Suprapubic skin (tissue), 4 donors: ENCODE data around the gene MRGPRF. TPM values are rescaled to one million over a fixed set of nuclear protein-coding genes. Genes with fewer than 3 reads are reported as not detected.

Experiments
- DNase-seq, 2 donors: peaks; one replicate each; pipeline ENCODE4 v3.0.0-alpha.2; 2019; ENCODE audit warnings: low spot score in 2 of 2
- H3K27ac ChIP-seq: fragments of 200-600 bp; sonication (generic); one replicate; pipeline ENCODE4 v1.5.1; 2019
- H3K27me3 ChIP-seq: fragments of 200-600 bp; sonication (generic); one replicate; pipeline ENCODE4 v1.5.1; 2019
- H3K36me3 ChIP-seq: fragments of 200-600 bp; sonication (generic); one replicate; pipeline ENCODE4 v1.5.1; 2019
- H3K4me1 ChIP-seq: fragments of 200-600 bp; sonication (generic); one replicate; pipeline ENCODE4 v1.5.1; 2019
- H3K4me3 ChIP-seq: fragments of 200-600 bp; sonication (generic); one replicate; pipeline ENCODE4 v1.5.1; 2019; ENCODE audit warnings: mild to moderate bottlenecking
- H3K9me3 ChIP-seq: fragments of 200-600 bp; sonication (generic); one replicate; pipeline ENCODE4 v1.5.1; 2019
- CTCF ChIP-seq, 2 donors: fragments of 200-600 bp in 1 of 2; fragments of 450-650 bp in 1 of 2; sonication (generic) in 1 of 2; IDR thresholded peaks; one replicate each; pipeline ENCODE4 v1.5.1; 2016 to 2019; ENCODE audit warnings: antibody characterized with exemption in 2 of 2, mild to moderate bottlenecking in 1 of 2, moderate library complexity in 1 of 2
- EP300 ChIP-seq: sonication (generic); formaldehyde crosslinking; IDR thresholded peaks from one replicate; pipeline ENCODE4 v1.6.1; 2017; ENCODE audit warnings: antibody characterized with exemption
- POLR2A ChIP-seq, 2 donors: fragments of 450-650 bp; IDR thresholded peaks; one replicate each; pipeline ENCODE4 v1.6.1; 2017; ENCODE audit warnings: antibody characterized with exemption in 2 of 2, mild to moderate bottlenecking in 2 of 2, moderate library complexity in 2 of 2
- POLR2AphosphoS5 ChIP-seq, 3 donors: sonication (generic); formaldehyde crosslinking; IDR thresholded peaks; one replicate each; pipeline ENCODE4 v1.6.1; 2017; ENCODE audit warnings: antibody characterized with exemption in 3 of 3
- WGBS: methylation state at CpG from one replicate; pipeline ENCODE4 v1.1.5; 2018; 5-methylcytosine and 5-hydroxymethylcytosine counted together
- total RNA-seq, 4 donors: library from RNA; depleted of rRNA; stranded (reverse); fragments of >200 nt; gene quantifications; one replicate each; pipeline ENCODE4 v1.1.0, GENCODE V29; 2016

The MRGPRF gene
- total RNA-seq, 4 donors from 2014 or later, result 2.0 to 9.8 (median 4.8) TPM

- WGBS, result 98% methylated on average over 13 of the region's 20 CpGs
- Histone ChIP-seq H3K4me3 (no peak overlapping the region), H3K27ac (no peak overlapping the region), H3K9me3 (no peaks in the 10 kb centered on the region), H3K27me3 (no peaks in the 10 kb centered on the region), H3K36me3 (peaks cover 3% of the 10 kb centered on the region), H3K4me1 (peaks cover 48% of the 10 kb centered on the region)
- TF ChIP-seq POLR2AphosphoS5 (IDR thresholded peaks at IDR 0.05), result no peak
- no peak for TF ChIP-seq EP300
- no peak for TF ChIP-seq CTCF (IDR thresholded peaks at IDR 0.05)
- TF ChIP-seq POLR2A (IDR thresholded peaks at IDR 0.05), result no peak
- DNase-seq, result peak; percentile 50 to 77
These were observed 9.1 kb downstream of the MRGPRF start for GRCh38 chr11:69003866-69004367.

GRCh38 chr11:69003301-69003865 lies 9.7 kb downstream of the MRGPRF start:
- peak in 1 of 2 donors; percentile 59 for DNase-seq
- Histone ChIP-seq H3K4me3 (no peak overlapping the region), H3K9me3 (no peaks in the 10 kb centered on the region), H3K27ac (no peak overlapping the region), H3K4me1 (peaks cover 48% of the 10 kb centered on the region), H3K27me3 (no peaks in the 10 kb centered on the region), H3K36me3 (peaks cover 3% of the 10 kb centered on the region)
- TF ChIP-seq POLR2A (IDR thresholded peaks at IDR 0.05) (no peak), EP300 (no peak), POLR2AphosphoS5 (IDR thresholded peaks at IDR 0.05) (no peak), CTCF (IDR thresholded peaks at IDR 0.05) (no peak)
- WGBS, result 95% methylated on average over 7 of the region's 9 CpGs

GRCh38 chr11:69002570-69003231 lies 10.3 kb downstream of the MRGPRF start:
- 92% methylated on average over 4 of the region's 13 CpGs for WGBS
- peaks cover 3% of the 10 kb centered on the region for H3K36me3 ChIP-seq
- no peak for TF ChIP-seq POLR2AphosphoS5 (IDR thresholded peaks at IDR 0.05)
- no peak for TF ChIP-seq POLR2A (IDR thresholded peaks at IDR 0.05)
- no peak for TF ChIP-seq EP300
- TF ChIP-seq CTCF (IDR thresholded peaks at IDR 0.05), result no peak
- peaks cover 44% of the 10 kb centered on the region for H3K4me1 ChIP-seq
- no peak overlapping the region for H3K27ac ChIP-seq
- no peak overlapping the region for H3K4me3 ChIP-seq
- H3K9me3 ChIP-seq, result no peaks in the 10 kb centered on the region
- no peaks in the 10 kb centered on the region for H3K27me3 ChIP-seq
- DNase-seq, result peak; percentile 62 to 77

GRCh38 chr11:69002110-69002569 lies 10.9 kb downstream of the MRGPRF start:
- Histone ChIP-seq H3K4me3 (no peak overlapping the region), H3K36me3 (peaks cover 3% of the 10 kb centered on the region), H3K4me1 (peaks cover 43% of the 10 kb centered on the region), H3K27ac (no peak overlapping the region), H3K9me3 (no peaks in the 10 kb centered on the region), H3K27me3 (no peaks in the 10 kb centered on the region)
- 77% methylated on average over 6 of the region's 6 CpGs for whole genome bisulfite sequencing
- TF ChIP-seq CTCF (IDR thresholded peaks at IDR 0.05) (no peak), POLR2AphosphoS5 (IDR thresholded peaks at IDR 0.05) (no peak), EP300 (no peak), POLR2A (IDR thresholded peaks at IDR 0.05) (no peak)
- DNase-seq, result peak in 1 of 2 donors; percentile 62
